Stimulated activated CD8-positive, alpha-beta memory T cell treated with anti-CD3 and anti-CD28 coated beads, Interleukin-12 subunit alpha, Interleukin-12 subunit beta, amount 100 ng/mL, for 4 hours (primary cell): Measurements from ENCODE around the gene LSM12.
"Not testable (repeated sequence)": the region's sequence is repeated elsewhere in the genome, so short reads cannot be mapped to it uniquely, and the experiment has no call there.

Experiments used
- DNase-seq: peaks from one replicate; pipeline ENCODE4 v3.0.0-alpha.2; 2020; ENCODE audit warnings: low read depth

LSM12 gene

DNA sequence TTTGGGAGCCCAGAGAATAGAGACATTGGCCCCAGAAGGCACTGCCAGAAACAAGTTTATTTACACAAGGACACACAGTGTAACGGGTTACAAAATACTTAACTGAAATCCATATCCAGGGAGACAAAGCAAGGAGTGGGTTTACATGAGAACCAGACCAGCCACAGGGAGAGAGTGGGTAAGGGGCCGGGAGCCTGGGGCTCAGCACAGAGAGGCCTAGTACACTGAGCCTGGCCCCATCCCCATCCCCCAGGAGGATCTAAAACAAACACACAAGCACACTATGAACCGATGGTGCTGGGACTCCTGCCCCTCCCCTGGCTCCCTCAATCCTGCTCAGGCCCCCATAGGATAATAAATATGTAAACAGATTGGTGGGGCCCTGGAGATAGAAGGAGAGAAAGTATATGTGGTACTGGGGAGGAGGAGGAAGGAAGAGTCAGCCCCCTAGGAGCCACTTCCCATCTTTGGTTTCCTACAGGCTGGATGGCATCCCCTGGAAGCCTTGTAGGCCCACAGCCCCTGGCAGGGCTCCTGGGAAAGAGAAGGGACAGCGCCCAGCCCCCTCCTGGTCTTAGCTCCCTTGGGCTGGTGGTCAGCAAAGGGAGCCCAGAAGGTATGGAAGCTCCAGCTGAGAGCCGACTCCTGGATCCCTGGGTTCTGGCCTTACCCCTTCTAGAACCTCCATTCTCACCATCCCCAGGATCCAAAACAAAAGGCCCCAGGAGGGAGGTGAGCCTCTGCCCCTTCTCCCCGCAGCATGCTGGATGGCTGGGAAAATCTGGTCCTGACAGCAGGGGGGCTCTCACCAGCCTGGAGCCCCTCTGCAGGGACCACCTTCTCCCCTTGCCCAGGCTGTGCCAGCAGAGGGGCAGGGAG is 10.5 kb upstream of the LSM12 start:
- DNase-seq = no peak

DNA sequence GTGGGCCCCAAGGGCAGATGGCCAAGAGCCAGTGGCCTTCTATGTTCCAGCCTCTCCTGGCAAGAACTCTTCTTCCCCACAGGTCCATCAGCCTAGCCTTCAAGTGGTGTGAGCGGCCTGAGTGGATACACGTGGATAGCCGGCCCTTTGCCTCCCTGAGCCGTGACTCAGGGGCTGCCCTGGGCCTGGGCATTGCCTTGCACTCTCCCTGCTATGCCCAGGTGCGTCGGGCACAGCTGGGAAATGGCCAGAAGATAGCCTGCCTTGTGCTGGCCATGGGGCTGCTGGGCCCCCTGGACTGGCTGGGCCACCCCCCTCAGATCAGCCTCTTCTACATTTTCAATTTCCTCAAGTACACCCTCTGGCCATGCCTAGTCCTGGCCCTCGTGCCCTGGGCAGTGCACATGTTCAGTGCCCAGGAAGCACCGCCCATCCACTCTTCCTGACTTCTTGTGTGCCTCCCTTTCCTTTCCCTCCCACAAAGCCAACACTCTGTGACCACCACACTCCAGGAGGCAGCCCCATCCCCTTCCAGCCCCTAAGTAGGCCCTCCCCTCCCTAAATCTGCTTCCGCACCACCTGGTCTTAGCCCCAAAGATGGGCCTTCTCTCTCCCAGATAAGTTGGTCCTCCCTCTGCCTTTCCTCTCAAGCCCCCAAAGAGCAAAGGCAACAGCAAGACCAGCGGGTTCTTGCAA is 9.3 kb upstream of the LSM12 start:
- no peak for DNase-seq

DNA sequence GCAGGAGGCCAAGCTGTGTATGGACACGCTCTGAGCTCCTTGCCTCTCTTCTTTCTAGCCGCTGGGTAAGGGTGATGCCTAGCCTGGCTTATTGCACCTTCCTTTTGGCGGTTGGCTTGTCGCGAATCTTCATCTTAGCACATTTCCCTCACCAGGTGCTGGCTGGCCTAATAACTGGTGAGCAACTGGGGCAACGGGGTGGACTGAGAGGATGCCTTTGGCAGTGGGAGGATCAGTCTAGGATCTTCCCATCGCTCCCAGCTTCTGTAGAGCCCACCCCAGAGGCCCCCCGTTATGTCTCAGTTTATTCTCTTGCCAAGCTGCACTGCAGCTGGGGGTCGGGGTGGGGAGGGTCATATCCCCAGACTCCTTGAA is 8.4 kb upstream of the LSM12 start:
- DNase-seq = no peak

DNA sequence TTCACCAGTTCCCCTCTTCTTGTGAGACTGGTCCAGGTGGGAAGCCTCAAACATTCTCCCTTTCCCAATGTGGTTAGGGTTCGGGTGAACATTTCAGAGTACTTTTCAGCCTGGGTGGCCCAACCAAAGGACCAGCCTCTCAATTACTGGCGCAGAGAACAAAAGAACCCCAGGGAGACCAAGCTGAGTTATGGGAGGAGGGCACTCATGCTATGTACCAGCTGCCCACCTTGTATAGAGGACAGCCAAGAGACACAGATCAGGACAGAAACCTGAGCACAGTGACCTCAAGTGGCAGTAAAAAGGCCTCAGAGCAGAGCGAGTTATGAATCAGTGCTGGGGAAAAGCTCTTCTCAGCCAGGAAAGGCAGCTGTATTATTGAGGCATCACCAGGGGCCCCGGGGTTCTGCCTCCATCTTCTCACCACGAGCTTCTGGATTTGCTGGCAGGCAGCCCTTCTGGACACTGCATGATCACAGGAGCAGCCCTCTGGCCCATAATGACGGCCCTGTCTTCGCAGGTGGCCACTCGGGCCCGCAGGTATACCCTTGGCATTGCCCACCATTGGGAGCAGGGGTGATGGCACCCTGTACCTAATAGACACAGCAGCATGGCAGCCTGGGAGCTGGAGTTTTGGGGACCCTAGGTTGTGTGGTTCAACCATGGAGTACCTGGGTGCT is 7.9 kb upstream of the LSM12 start:
- DNase-seq = no peak

GRCh38 chr17:44071772-44072171 is 5.3 kb upstream of the LSM12 start:
- DNase-seq = no peak

GRCh38 chr17:44071198-44071520 is 4.7 kb upstream of the LSM12 start:
- no peak for DNase-seq

DNA sequence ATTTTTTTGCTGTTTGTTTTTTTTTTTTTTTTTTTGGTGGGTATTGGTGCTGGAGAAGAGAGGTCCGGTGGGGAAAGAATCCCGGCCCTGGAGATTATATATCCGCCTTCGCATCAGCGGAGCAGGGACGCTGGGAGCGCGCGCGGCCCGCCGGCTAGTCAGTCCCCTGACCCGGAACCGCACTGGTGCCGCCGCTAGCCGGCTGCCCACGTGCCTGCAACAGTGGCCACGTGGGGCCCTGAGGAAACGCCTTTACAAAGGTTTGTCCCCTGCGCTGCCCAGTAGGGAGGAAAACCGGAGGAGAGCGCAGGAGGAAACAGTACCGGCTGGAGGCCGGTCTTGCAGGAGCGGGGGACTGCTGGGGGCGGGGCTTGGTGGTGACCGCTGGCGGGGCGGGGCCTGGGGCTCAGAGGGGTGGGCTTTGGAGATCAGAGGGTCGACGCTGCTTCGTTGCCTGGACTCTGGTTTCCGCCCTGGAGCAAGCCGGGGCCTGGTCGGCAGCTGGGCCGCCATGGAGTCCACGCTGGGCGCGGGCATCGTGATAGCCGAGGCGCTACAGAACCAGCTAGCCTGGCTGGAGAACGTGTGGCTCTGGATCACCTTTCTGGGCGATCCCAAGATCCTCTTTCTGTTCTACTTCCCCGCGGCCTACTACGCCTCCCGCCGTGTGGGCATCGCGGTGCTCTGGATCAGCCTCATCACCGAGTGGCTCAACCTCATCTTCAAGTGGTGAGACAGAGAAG is 4.2 kb upstream of the LSM12 start, which contains the start of gene G6PC3:
Gene G6PC3 (plus strand): TSS at position 281 of the 743 bp plus-strand sequence. CDS start 231 bp downstream, at position 512.
- peak; percentile 61 for DNase-seq

DNA sequence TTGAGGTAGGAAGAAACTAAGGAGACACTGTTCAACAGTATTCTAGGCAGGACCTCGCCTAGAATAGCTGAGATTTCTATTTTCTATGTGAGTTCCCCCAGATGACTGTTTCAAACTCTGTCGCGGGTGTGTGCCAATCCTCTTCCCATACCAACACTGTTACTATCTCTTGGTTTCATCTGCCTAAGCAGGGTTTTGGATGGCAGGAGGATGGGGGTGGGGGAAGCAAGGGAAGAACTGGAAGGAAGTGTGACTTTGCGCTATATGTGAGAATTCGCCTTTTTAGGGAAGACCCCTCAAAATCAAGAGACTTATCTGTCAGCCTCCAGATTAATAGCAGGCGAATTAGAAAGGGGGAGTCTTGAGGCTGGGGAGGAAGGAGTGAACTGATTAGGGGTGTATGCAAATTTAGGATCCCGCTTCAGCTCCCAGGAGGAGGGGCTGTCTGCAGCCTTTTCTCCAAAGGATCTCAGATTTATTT is 3.5 kb upstream of the LSM12 start:
- DNase-seq = no peak

GRCh38 chr17:44067545-44067940 is 1.1 kb upstream of the LSM12 start:
- no peak for DNase-seq

DNA sequence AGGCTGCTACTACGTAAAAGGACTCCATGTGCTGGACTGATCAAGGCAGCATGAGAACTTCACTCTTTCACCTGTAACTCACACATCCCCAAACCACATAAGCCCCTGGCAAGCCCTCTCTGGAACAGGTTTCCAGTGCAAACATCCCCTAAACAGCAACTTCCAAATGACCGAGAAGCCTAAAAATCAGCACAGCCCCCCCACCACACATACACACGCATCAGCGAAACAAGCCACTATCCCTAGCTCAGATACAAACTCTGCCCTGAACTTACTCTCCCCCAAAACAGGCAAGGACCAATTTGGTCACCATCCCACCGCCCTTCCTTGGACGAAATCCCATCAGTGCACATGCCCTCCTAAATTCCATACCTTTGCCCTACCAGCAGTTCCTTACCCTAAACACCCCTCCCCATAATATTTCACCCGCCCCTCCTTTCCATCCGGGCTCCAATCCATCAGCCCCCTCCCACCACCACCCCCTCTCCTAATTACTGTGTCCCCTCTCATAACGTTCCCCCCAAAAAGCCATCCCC is 735 bp downstream of the LSM12 start:
- DNase-seq = no peak

- no peak for DNase-seq
Observed at GRCh38 chr17:44063704-44064639, 2.5 kb downstream of the LSM12 start.

DNA sequence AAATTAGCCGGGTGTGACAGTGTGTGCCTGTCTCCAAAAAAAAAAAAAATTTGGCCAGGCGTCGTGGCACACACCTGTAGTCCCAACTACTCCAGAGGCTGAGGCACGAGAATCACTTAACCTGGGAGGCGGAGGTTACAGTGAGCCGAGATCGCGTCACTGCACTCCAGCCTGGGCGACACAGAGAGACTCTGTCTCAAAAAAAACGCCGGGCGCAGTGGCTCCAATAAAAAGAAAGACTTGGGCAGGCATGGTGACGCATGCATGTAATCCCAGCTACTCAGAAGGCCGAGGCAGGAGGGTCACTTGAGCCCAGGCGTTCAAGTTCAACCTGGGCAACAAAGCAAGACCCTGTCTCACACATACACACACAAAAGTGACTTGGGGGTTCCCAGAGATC is 3.6 kb downstream of the LSM12 start:
- DNase-seq = no peak

DNA sequence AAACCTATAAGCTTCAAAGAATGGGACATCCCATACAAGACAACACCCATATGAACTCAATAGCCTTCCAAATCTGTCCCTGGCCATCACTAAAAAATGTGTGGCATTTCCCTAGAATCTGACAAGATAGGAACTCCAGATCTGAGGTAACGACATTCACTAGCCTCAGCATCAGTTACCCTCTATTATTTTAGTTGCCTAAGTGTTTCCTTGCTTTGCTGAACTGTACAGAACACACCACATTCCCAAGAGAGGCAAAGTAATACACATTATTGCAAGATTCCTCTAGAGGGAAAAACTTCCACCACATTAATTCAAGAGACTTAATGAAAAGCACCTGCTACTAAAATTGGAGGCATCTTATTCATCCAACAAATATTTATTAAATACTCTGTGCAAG is 5.0 kb downstream of the LSM12 start:
- DNase-seq = no peak

DNA sequence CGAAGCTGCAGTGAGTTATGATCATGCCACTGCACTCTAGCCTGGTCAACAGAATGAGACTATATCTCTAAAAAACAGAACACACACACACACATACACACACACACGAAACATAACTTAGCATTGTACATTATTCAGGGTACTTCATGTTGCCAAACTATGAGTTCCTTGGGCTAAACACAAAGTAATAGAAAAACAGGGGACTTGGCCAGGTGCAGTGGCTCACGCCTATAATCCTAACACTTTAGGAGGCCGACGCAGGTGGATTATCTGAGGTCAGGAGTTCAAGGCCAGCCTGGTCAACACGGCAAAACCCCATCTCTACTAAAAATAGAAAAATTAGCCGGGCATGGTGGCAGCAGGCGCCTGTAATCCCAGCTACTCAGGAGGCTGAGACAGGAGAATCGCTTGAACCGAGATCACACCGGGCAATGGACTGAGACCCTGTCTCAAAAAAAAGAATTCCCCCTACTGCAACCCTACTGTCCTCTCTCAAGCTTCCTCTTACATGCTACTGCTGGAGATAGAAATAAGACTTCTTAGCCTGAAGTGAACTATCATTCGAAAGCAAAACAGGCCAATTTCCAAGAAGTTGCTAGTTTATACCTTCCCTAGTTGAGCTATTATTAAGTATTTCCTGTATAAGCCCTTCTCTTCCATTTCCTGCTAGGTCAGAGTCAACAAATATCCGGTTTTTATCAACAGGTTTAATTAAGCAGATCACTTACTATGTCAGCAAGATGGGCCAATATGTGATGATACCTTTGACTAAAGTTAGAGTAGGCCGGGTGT is 7.2 kb downstream of the LSM12 start:
- no peak for DNase-seq

DNA sequence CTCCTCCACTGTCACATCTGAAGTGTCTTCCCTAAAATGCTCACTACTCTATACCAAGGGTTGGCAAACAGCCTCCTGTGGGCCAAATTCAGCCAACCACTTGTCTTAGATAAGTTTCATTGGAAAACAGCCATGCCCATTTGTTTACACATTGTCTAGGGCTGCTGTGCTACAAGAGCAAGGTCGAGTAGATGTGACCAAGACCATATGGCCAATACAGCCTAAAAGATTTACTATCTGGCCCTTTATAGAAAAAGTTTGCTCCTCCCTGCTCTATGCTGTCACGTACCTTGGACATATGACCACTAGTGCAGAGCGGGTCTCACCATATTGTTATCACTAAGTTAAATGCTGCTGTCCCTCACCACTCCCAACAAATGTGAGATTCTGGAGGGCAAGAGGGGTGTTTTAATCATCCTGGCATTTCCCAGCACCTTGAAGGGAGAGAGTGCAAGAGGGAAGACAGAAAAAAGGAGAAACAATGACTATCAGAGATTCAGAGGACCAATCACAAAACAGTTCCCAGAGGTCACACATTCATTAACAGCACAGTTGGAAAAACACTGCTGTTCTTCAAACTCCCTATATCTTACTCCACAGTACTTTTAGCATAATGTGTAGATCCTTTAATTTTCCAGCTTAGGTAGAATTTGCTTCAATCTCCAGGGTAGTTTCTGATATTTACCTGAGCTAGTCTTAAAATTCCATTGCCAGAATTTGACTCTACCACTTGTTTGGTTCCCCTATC is 13.2 kb downstream of the LSM12 start:
- no peak for DNase-seq

DNA sequence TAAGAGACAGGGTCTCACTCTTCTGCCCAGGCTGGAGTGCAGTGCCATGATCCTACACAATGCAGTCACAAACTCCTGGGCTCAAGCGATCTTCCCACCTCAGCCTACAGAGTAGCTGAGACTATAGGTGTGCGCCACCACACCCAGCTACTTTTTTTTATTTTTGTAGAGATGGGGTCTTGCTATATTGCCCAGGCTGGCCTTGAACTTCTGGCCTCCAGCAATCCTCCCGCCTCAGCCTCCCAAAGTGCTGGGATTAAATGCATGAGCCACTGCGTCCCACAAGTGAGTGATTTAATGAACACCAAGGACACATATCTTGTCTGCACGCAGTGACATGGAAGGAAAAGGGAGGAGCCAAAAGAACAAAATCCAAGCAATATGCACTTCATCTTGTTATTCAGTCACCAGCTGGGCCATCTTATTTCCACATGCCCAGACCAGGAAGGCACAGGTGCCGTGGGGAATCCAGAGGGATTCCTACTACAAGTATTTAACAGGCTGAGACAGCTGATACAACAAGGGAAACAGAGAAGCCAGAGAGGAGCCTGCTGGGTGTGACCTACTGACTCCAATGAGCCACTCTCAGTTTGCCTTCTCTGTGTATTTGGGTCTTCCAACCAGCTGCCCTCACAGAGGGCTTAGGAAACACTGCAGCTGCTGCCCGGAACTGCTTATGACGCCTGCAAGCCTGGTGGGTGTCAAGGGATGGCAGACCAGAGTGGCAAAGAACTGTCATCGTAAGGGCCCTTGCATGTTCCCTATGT is 17.0 kb downstream of the LSM12 start:
- DNase-seq = no peak

- DNase-seq = not testable (repeated sequence)
Observed at GRCh38 chr17:44046893-44047292, 19.6 kb downstream of the LSM12 start.

GRCh38 chr17:44045486-44045885 is 21.0 kb downstream of the LSM12 start:
- DNase-seq = no peak
